MCF 10A (cell line): ENCODE results near the gene SLX4IP. TPM values are rescaled to one million over a fixed set of nuclear protein-coding genes. Genes with fewer than 3 reads are reported as not detected.

Experiments used
- BruUV-seq: library from RNA; stranded (reverse); fragments of 400-500 nt; replicated peaks from 2 replicates; lab custom pipeline; 2021; lab: Mats Ljungman, UMichigan
- CTCF ChIA-PET: fragments of 300-600 bp; sonication (Branson Sonifier 250); formaldehyde crosslinking; extraction: SDS; loops from one replicate; lab custom pipeline; 2021; ENCODE audit warnings: antibody characterized with exemption, inconsistent platforms; lab: Yijun Ruan, JAX
- POLR2A ChIA-PET: fragments of 300-600, 350-650 bp; sonication (Branson Sonifier 250); formaldehyde crosslinking; extraction: SDS; loops from one replicate; lab custom pipeline; 2020; ENCODE audit warnings: antibody characterized with exemption, inconsistent platforms; lab: Yijun Ruan, JAX
- DNase-seq: peaks from one replicate; pipeline ENCODE4 v3.0.0-alpha.2; 2018; ENCODE audit not compliant: unreplicated experiment
- H3K27ac Mint-ChIP-seq: one replicate; pipeline ENCODE4 v1.8.0; 2022; ENCODE audit warnings: mild to moderate bottlenecking, low read depth, mixed read lengths; ENCODE audit not compliant: unreplicated experiment
- H3K27me3 Mint-ChIP-seq: one replicate; pipeline ENCODE4 v1.8.0; 2022; ENCODE audit warnings: mixed read lengths; ENCODE audit not compliant: insufficient read depth, unreplicated experiment
- H3K36me3 Mint-ChIP-seq: one replicate; pipeline ENCODE4 v1.8.0; 2022; ENCODE audit warnings: mild to moderate bottlenecking, moderate library complexity, mixed read lengths; ENCODE audit not compliant: insufficient read depth, unreplicated experiment
- H3K4me1 Mint-ChIP-seq: one replicate; pipeline ENCODE4 v1.8.0; 2022; ENCODE audit warnings: mixed read lengths; ENCODE audit not compliant: insufficient read depth, unreplicated experiment
- H3K4me3 Mint-ChIP-seq: one replicate; pipeline ENCODE4 v1.8.0; 2022; ENCODE audit warnings: mild to moderate bottlenecking, moderate library complexity, mixed read lengths; ENCODE audit not compliant: unreplicated experiment
- H3K9me3 Mint-ChIP-seq: one replicate; pipeline ENCODE4 v1.8.0; 2022; ENCODE audit warnings: mixed read lengths; ENCODE audit not compliant: unreplicated experiment
- CTCF ChIP-seq: fragments of 200-600 bp; IDR thresholded peaks from one replicate; pipeline ENCODE4 v1.8.0; 2022; ENCODE audit warnings: antibody characterized with exemption, mild to moderate bottlenecking; ENCODE audit not compliant: unreplicated experiment
- intact Hi-C: fragments of 100-400 bp; cut with micrococcal nuclease; formaldehyde crosslinking; loops from 2 replicates; pipeline ENCODE4 v1.14.1; 2022
- total RNA-seq: library from RNA; stranded (reverse); gene quantifications from 2 replicates; pipeline ENCODE4 v1.2.3, GENCODE V29; 2022

The SLX4IP gene
- total RNA-seq, 1 experiment from 2014 or later = 11.2 TPM

- no peak for DNase-seq
- Mint-ChIP-seq H3K27me3 (no peaks in the 10 kb centered on the region), H3K36me3 (peaks cover 88% of the 10 kb centered on the region), H3K27ac (no peak overlapping the region), H3K9me3 (no peaks in the 10 kb centered on the region), H3K4me1 (peaks cover 30% of the 10 kb centered on the region), H3K4me3 (no peak overlapping the region)
- intact Hi-C loops = no loop called here
- ChIA-PET POLR2A (interaction anchor here (0.6 to 7.7 kb wide), 14 partner anchors 9 to 342 kb away, joined by 3 to 75 read pairs (median 4); partner anchors contain the start of gene JAG1), CTCF (interaction anchor here (0.6 to 3.1 kb wide), 12 partner anchors 8 to 567 kb away, joined by 3 to 18 read pairs (median 4); partner anchors contain the start of gene JAG1)
- no TSS peak for BruUV-seq
- no peak for TF ChIP-seq CTCF
Observed at GRCh38 chr20:10658876-10659632, 223.9 kb downstream of the SLX4IP start.

GRCh38 chr20:10659651-10660601, 224.8 kb downstream of the SLX4IP start:
- intact Hi-C loops = no loop called here
- Mint-ChIP-seq H3K27me3 (no peaks in the 10 kb centered on the region), H3K27ac (peak overlapping the region; percentile 56), H3K9me3 (no peaks in the 10 kb centered on the region), H3K4me1 (peaks cover 26% of the 10 kb centered on the region), H3K4me3 (peak overlapping the region; percentile 3), H3K36me3 (peaks cover 80% of the 10 kb centered on the region)
- ChIA-PET POLR2A (interaction anchor here (0.6 to 7.7 kb wide), 22 partner anchors 8 to 1448 kb away, joined by 3 to 75 read pairs (median 3); partner anchors contain the start of genes JAG1 and MKKS), CTCF (interaction anchor here (0.6 to 3.1 kb wide), 19 partner anchors 9 to 608 kb away, joined by 3 to 18 read pairs (median 4); partner anchors contain the start of genes JAG1 and MKKS)
- peak; percentile 49 for DNase-seq
- BruUV-seq = no TSS peak
- TF ChIP-seq CTCF = no peak

- peaks cover 30% of the 10 kb centered on the region for H3K4me1 Mint-ChIP-seq
- peaks cover 72% of the 10 kb centered on the region for H3K36me3 Mint-ChIP-seq
- ChIA-PET POLR2A (interaction anchor here (0.6 to 7.7 kb wide), 16 partner anchors 10 to 1858 kb away, joined by 3 to 75 read pairs (median 4); partner anchors contain the start of genes JAG1 and MKKS), CTCF (interaction anchor here (0.6 to 3.1 kb wide), 11 partner anchors 10 to 690 kb away, joined by 3 to 18 read pairs (median 5); partner anchors contain the start of genes JAG1 and MKKS)
- H3K27ac Mint-ChIP-seq = peak overlapping the region; percentile 56
- intact Hi-C loops = no loop called here
- no peak for TF ChIP-seq CTCF
- H3K4me3 Mint-ChIP-seq = peak overlapping the region; percentile 3
- BruUV-seq = no TSS peak
- peak; percentile 70 for DNase-seq
- H3K27me3 Mint-ChIP-seq = no peaks in the 10 kb centered on the region
- no peaks in the 10 kb centered on the region for H3K9me3 Mint-ChIP-seq
Observed at GRCh38 chr20:10660661-10661060, 225.6 kb downstream of the SLX4IP start.
